ENCODE data around the gene KIAA1614.

The KIAA1614 gene

GRCh38 chr1:180947901-180948640 lies 35.4 kb downstream of the KIAA1614 start:
- Histone ChIP-seq H3K9ac (ENCODE audit: low read length) (no peak overlapping the region), H3K27ac (ENCODE audit: low read depth, low read length) (no peak overlapping the region), H3K27me3 (ENCODE audit: control insufficient read depth in 1 of 2, insufficient read depth in 2 of 2, low read length in 2 of 2) (no peaks in the 10 kb centered on the region), H3K9me3 (ENCODE audit: low read length) (no peaks in the 10 kb centered on the region), H3K4me1 (ENCODE audit: insufficient read depth, low read length) (peaks cover under 1% of the 10 kb centered on the region), H3K4me3 (ENCODE audit: low read depth in 1 of 2, low read length in 2 of 2) (no peak overlapping the region), H3K36me3 (ENCODE audit: insufficient read depth, low read length) (peaks cover 32% of the 10 kb centered on the region)

- H3K36me3 ChIP-seq (ENCODE audit: insufficient read depth, low read length) = peaks cover 30% of the 10 kb centered on the region
- no peaks in the 10 kb centered on the region for H3K27me3 ChIP-seq (ENCODE audit: control insufficient read depth in 1 of 2, insufficient read depth in 2 of 2, low read length in 2 of 2)
- H3K9ac ChIP-seq (ENCODE audit: low read length) = no peak overlapping the region
- no peak overlapping the region for H3K27ac ChIP-seq (ENCODE audit: low read depth, low read length)
- no peak overlapping the region for H3K4me3 ChIP-seq (ENCODE audit: low read depth in 1 of 2, low read length in 2 of 2)
- peaks cover 6% of the 10 kb centered on the region for H3K4me1 ChIP-seq (ENCODE audit: insufficient read depth, low read length)
- no peaks in the 10 kb centered on the region for H3K9me3 ChIP-seq (ENCODE audit: low read length)
Observed at GRCh38 chr1:180948641-180949615, 36.2 kb downstream of the KIAA1614 start.

- Histone ChIP-seq H3K4me1 (ENCODE audit: insufficient read depth, low read length) (peaks cover 6% of the 10 kb centered on the region), H3K9me3 (ENCODE audit: low read length) (no peaks in the 10 kb centered on the region), H3K27ac (ENCODE audit: low read depth, low read length) (no peak overlapping the region), H3K9ac (ENCODE audit: low read length) (no peak overlapping the region), H3K36me3 (ENCODE audit: insufficient read depth, low read length) (peaks cover 23% of the 10 kb centered on the region), H3K27me3 (ENCODE audit: control insufficient read depth in 1 of 2, insufficient read depth in 2 of 2, low read length in 2 of 2) (no peaks in the 10 kb centered on the region), H3K4me3 (ENCODE audit: low read depth in 1 of 2, low read length in 2 of 2) (no peak overlapping the region)
Observed at GRCh38 chr1:180949616-180950000, 36.9 kb downstream of the KIAA1614 start.

- Histone ChIP-seq H3K27ac (ENCODE audit: low read depth, low read length) (no peak overlapping the region), H3K4me3 (ENCODE audit: low read depth in 1 of 2, low read length in 2 of 2) (no peak overlapping the region), H3K27me3 (ENCODE audit: control insufficient read depth in 1 of 2, insufficient read depth in 2 of 2, low read length in 2 of 2) (no peaks in the 10 kb centered on the region), H3K9me3 (ENCODE audit: low read length) (no peaks in the 10 kb centered on the region), H3K36me3 (ENCODE audit: insufficient read depth, low read length) (peaks cover 16% of the 10 kb centered on the region), H3K4me1 (ENCODE audit: insufficient read depth, low read length) (peaks cover 6% of the 10 kb centered on the region), H3K9ac (ENCODE audit: low read length) (no peak overlapping the region)
Observed at GRCh38 chr1:180950321-180950720, 37.6 kb downstream of the KIAA1614 start.

- H3K36me3 ChIP-seq (ENCODE audit: insufficient read depth, low read length) = peaks cover 7% of the 10 kb centered on the region
- peaks cover 6% of the 10 kb centered on the region for H3K4me1 ChIP-seq (ENCODE audit: insufficient read depth, low read length)
- H3K9me3 ChIP-seq (ENCODE audit: low read length) = no peaks in the 10 kb centered on the region
- no peak overlapping the region for H3K9ac ChIP-seq (ENCODE audit: low read length)
- no peak overlapping the region for H3K4me3 ChIP-seq (ENCODE audit: low read depth in 1 of 2, low read length in 2 of 2)
- H3K27me3 ChIP-seq (ENCODE audit: control insufficient read depth in 1 of 2, insufficient read depth in 2 of 2, low read length in 2 of 2) = no peaks in the 10 kb centered on the region
- no peak overlapping the region for H3K27ac ChIP-seq (ENCODE audit: low read depth, low read length)
Observed at GRCh38 chr1:180951186-180951745, 38.6 kb downstream of the KIAA1614 start.

- Histone ChIP-seq H3K9me3 (ENCODE audit: low read length) (no peaks in the 10 kb centered on the region), H3K4me3 (ENCODE audit: low read depth in 1 of 2, low read length in 2 of 2) (no peak overlapping the region), H3K27ac (ENCODE audit: low read depth, low read length) (peak overlapping the region; percentile 32), H3K36me3 (ENCODE audit: insufficient read depth, low read length) (no peaks in the 10 kb centered on the region), H3K27me3 (ENCODE audit: control insufficient read depth in 1 of 2, insufficient read depth in 2 of 2, low read length in 2 of 2) (no peaks in the 10 kb centered on the region), H3K9ac (ENCODE audit: low read length) (no peak overlapping the region), H3K4me1 (ENCODE audit: insufficient read depth, low read length) (peaks cover 6% of the 10 kb centered on the region)
Observed at GRCh38 chr1:180951836-180952656, 39.3 kb downstream of the KIAA1614 start.

- peaks cover 6% of the 10 kb centered on the region for H3K4me1 ChIP-seq (ENCODE audit: insufficient read depth, low read length)
- H3K9ac ChIP-seq (ENCODE audit: low read length) = no peak overlapping the region
- H3K36me3 ChIP-seq (ENCODE audit: insufficient read depth, low read length) = no peaks in the 10 kb centered on the region
- no peaks in the 10 kb centered on the region for H3K27me3 ChIP-seq (ENCODE audit: control insufficient read depth in 1 of 2, insufficient read depth in 2 of 2, low read length in 2 of 2)
- H3K4me3 ChIP-seq (ENCODE audit: low read depth in 1 of 2, low read length in 2 of 2) = no peak overlapping the region
- H3K9me3 ChIP-seq (ENCODE audit: low read length) = no peaks in the 10 kb centered on the region
- H3K27ac ChIP-seq (ENCODE audit: low read depth, low read length) = no peak overlapping the region
Observed at GRCh38 chr1:180952657-180953013, 39.9 kb downstream of the KIAA1614 start.

- Histone ChIP-seq H3K27me3 (ENCODE audit: control insufficient read depth in 1 of 2, insufficient read depth in 2 of 2, low read length in 2 of 2) (no peaks in the 10 kb centered on the region), H3K36me3 (ENCODE audit: insufficient read depth, low read length) (no peaks in the 10 kb centered on the region), H3K27ac (ENCODE audit: low read depth, low read length) (peak overlapping the region; percentile 16), H3K9ac (ENCODE audit: low read length) (no peak overlapping the region), H3K4me3 (ENCODE audit: low read depth in 1 of 2, low read length in 2 of 2) (peak overlapping the region; percentile 49 to 51), H3K9me3 (ENCODE audit: low read length) (no peaks in the 10 kb centered on the region), H3K4me1 (ENCODE audit: insufficient read depth, low read length) (peaks cover 6% of the 10 kb centered on the region)
Observed at GRCh38 chr1:180953291-180954004, 40.8 kb downstream of the KIAA1614 start.

- peaks cover 6% of the 10 kb centered on the region for H3K4me1 ChIP-seq (ENCODE audit: insufficient read depth, low read length)
- no peaks in the 10 kb centered on the region for H3K9me3 ChIP-seq (ENCODE audit: low read length)
- no peaks in the 10 kb centered on the region for H3K36me3 ChIP-seq (ENCODE audit: insufficient read depth, low read length)
- H3K4me3 ChIP-seq (ENCODE audit: low read depth in 1 of 2, low read length in 2 of 2) = peak overlapping the region; percentile 49 to 51
- H3K27me3 ChIP-seq (ENCODE audit: control insufficient read depth in 1 of 2, insufficient read depth in 2 of 2, low read length in 2 of 2) = no peaks in the 10 kb centered on the region
- no peak overlapping the region for H3K9ac ChIP-seq (ENCODE audit: low read length)
- H3K27ac ChIP-seq (ENCODE audit: low read depth, low read length) = peak overlapping the region; percentile 76
Observed at GRCh38 chr1:180954005-180954800, 41.5 kb downstream of the KIAA1614 start.

- Histone ChIP-seq H3K4me1 (ENCODE audit: insufficient read depth, low read length) (peaks cover 6% of the 10 kb centered on the region), H3K27ac (ENCODE audit: low read depth, low read length) (peak overlapping the region; percentile 76), H3K4me3 (ENCODE audit: low read depth in 1 of 2, low read length in 2 of 2) (peak overlapping the region; percentile 49 to 51), H3K9ac (ENCODE audit: low read length) (no peak overlapping the region), H3K9me3 (ENCODE audit: low read length) (no peaks in the 10 kb centered on the region), H3K27me3 (ENCODE audit: control insufficient read depth in 1 of 2, insufficient read depth in 2 of 2, low read length in 2 of 2) (no peaks in the 10 kb centered on the region), H3K36me3 (ENCODE audit: insufficient read depth, low read length) (no peaks in the 10 kb centered on the region)
Observed at GRCh38 chr1:180954801-180955165, 42.1 kb downstream of the KIAA1614 start.
